ENCODE data around the gene C1QL2. TPM values are rescaled to one million over a fixed set of nuclear protein-coding genes. Genes with fewer than 3 reads are reported as not detected.

C1QL2 gene
- total RNA-seq (ENCODE audit: unreplicated experiment): not detected
- long read RNA-seq: 0 reads

DNA sequence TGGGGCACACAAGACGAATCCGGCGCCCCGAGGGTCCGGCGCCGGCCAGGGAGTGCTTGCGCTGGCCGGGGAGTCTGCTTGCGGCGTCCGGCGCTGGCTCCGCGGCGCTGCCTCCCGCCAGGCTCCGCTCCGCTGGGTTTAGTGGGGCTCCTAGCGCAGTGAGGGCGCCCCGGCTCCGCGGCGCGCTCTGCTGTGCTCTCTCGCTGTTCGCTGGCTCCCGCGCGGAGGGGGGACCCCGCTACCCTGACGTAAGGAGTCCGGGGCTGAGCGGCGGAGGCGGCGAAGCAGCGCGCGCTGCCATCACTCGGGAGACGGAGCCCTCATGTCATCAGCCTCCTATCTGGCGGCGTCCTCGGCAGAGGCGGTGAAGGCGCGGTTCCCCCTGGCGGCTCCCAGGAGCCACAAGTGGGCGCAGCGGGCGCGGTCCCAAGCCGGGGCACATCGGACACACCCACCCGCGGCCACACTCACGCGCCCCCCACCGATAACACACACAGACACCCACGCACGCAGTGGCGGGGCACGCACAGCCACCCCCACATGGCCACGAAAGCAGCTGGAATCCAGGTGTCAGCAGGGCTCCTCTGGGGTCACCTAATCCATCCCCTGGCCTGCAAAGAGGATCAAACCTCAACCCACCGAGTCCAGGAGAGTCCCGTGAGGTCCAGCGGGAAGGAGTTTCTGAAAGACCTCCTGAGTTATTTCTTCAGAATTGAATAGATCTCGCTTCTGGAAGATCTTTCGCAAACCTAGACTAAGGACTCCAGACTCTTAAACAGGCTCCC lies at the start of gene C1QL2:
TSS of gene C1QL2 (minus strand) at position 189 of the 785 bp plus-strand sequence. CDS start 482 bp downstream, outside the sequence.
- TF ChIP-seq, protein P1, sequence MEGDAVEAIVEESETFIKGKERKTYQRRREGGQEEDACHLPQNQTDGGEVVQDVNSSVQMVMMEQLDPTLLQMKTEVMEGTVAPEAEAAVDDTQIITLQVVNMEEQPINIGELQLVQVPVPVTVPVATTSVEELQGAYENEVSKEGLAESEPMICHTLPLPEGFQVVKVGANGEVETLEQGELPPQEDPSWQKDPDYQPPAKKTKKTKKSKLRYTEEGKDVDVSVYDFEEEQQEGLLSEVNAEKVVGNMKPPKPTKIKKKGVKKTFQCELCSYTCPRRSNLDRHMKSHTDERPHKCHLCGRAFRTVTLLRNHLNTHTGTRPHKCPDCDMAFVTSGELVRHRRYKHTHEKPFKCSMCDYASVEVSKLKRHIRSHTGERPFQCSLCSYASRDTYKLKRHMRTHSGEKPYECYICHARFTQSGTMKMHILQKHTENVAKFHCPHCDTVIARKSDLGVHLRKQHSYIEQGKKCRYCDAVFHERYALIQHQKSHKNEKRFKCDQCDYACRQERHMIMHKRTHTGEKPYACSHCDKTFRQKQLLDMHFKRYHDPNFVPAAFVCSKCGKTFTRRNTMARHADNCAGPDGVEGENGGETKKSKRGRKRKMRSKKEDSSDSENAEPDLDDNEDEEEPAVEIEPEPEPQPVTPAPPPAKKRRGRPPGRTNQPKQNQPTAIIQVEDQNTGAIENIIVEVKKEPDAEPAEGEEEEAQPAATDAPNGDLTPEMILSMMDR (IDR thresholded peaks at IDR 0.05; ENCODE audit: unreplicated experiment): no peak
- DNase-seq (ENCODE audit: low spot score): peak; percentile 37
- H3K27me3 Mint-ChIP-seq (ENCODE audit: unreplicated experiment): peaks cover 21% of the 10 kb centered on the region
- H3K4me1 Mint-ChIP-seq (ENCODE audit: unreplicated experiment): peaks cover 18% of the 10 kb centered on the region
- H3K4me3 Mint-ChIP-seq (ENCODE audit: unreplicated experiment): no peak within 1 kb of the TSS
- peaks cover 2% of the 10 kb centered on the region for H3K36me3 Mint-ChIP-seq (ENCODE audit: low read depth, unreplicated experiment)
- H3K9me3 Mint-ChIP-seq (ENCODE audit: unreplicated experiment): no peaks in the 10 kb centered on the region
- H3K27ac Mint-ChIP-seq (ENCODE audit: unreplicated experiment): no peak within 1 kb of the TSS

- Mint-ChIP-seq H3K4me1 (ENCODE audit: unreplicated experiment) (peaks cover 15% of the 10 kb centered on the region), H3K36me3 (ENCODE audit: low read depth, unreplicated experiment) (no peaks in the 10 kb centered on the region), H3K27me3 (ENCODE audit: unreplicated experiment) (peaks cover 4% of the 10 kb centered on the region), H3K4me3 (ENCODE audit: unreplicated experiment) (no peak overlapping the region), H3K27ac (ENCODE audit: unreplicated experiment) (no peak overlapping the region), H3K9me3 (ENCODE audit: unreplicated experiment) (no peaks in the 10 kb centered on the region)
- no peak for DNase-seq (ENCODE audit: low spot score)
- TF ChIP-seq, protein P1 (IDR thresholded peaks at IDR 0.05; ENCODE audit: unreplicated experiment): no peak
These were observed 48.9 kb upstream of the C1QL2 start for GRCh38 chr2:119207447-119207846.

DNA sequence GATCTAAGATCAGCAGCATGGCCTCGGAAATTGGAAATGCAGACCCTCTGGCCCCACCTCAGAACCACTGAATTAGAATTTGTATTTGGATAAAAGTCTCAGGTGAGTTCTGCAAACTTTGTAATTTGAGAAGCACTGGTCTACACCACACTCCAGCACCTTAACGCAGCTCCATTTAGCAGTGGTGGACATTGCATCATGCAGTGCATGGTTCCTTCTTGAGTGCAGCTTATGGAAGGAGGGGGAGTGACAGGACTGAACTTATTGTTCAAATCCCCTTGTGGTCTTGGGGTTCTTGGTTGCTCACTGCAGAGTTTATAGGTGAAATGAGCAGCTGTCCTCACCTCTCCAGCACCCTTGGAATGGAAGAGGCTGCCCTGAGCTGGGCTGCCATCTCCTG lies 47.6 kb upstream of the C1QL2 start:
- no peak overlapping the region for H3K4me3 Mint-ChIP-seq (ENCODE audit: unreplicated experiment)
- no peak overlapping the region for H3K27ac Mint-ChIP-seq (ENCODE audit: unreplicated experiment)
- H3K4me1 Mint-ChIP-seq (ENCODE audit: unreplicated experiment): peaks cover 13% of the 10 kb centered on the region
- H3K27me3 Mint-ChIP-seq (ENCODE audit: unreplicated experiment): peaks cover 4% of the 10 kb centered on the region
- H3K9me3 Mint-ChIP-seq (ENCODE audit: unreplicated experiment): no peaks in the 10 kb centered on the region
- H3K36me3 Mint-ChIP-seq (ENCODE audit: low read depth, unreplicated experiment): no peaks in the 10 kb centered on the region
- DNase-seq (ENCODE audit: low spot score): no peak
- TF ChIP-seq, protein P1 (IDR thresholded peaks at IDR 0.05; ENCODE audit: unreplicated experiment): no peak

GRCh38 chr2:119205001-119205706 lies 46.6 kb upstream of the C1QL2 start:
- no peak overlapping the region for H3K4me3 Mint-ChIP-seq (ENCODE audit: unreplicated experiment)
- peaks cover 4% of the 10 kb centered on the region for H3K27me3 Mint-ChIP-seq (ENCODE audit: unreplicated experiment)
- DNase-seq (ENCODE audit: low spot score): no peak
- H3K4me1 Mint-ChIP-seq (ENCODE audit: unreplicated experiment): peaks cover 13% of the 10 kb centered on the region
- no peak overlapping the region for H3K27ac Mint-ChIP-seq (ENCODE audit: unreplicated experiment)
- TF ChIP-seq, protein P1 (IDR thresholded peaks at IDR 0.05; ENCODE audit: unreplicated experiment): no peak
- H3K9me3 Mint-ChIP-seq (ENCODE audit: unreplicated experiment): no peaks in the 10 kb centered on the region
- H3K36me3 Mint-ChIP-seq (ENCODE audit: low read depth, unreplicated experiment): no peaks in the 10 kb centered on the region

DNA sequence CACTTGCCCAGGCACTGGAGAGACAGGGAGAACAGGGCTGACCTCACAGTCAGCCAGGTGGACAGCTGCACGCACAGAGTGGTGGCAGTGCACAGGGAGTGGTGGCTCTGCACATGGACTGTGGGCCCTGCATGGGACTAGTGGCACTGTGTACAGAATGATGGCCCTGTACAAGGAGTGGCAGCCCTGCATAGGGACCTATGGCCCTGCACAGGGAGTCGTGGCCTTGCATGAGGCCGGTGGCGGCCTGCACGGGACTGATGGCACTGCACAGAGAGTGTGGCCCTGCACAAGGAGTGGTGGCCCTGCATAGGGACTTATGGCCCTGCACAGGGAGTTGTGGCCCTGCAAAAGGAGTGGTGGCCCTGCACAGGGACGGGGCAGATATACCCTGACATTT lies 46.0 kb upstream of the C1QL2 start:
- no peak for DNase-seq (ENCODE audit: low spot score)
- H3K27me3 Mint-ChIP-seq (ENCODE audit: unreplicated experiment): peaks cover 4% of the 10 kb centered on the region
- TF ChIP-seq, protein P1 (IDR thresholded peaks at IDR 0.05; ENCODE audit: unreplicated experiment): no peak
- peaks cover 13% of the 10 kb centered on the region for H3K4me1 Mint-ChIP-seq (ENCODE audit: unreplicated experiment)
- H3K9me3 Mint-ChIP-seq (ENCODE audit: unreplicated experiment): no peaks in the 10 kb centered on the region
- H3K27ac Mint-ChIP-seq (ENCODE audit: unreplicated experiment): no peak overlapping the region
- H3K4me3 Mint-ChIP-seq (ENCODE audit: unreplicated experiment): no peak overlapping the region
- no peaks in the 10 kb centered on the region for H3K36me3 Mint-ChIP-seq (ENCODE audit: low read depth, unreplicated experiment)
